Stimulated activated CD8-positive, alpha-beta memory T cell treated with anti-CD3 and anti-CD28 coated beads, Interleukin-12 subunit alpha, Interleukin-12 subunit beta, amount 100 ng/mL, for 1 hour (primary cell): ENCODE measurements around the gene B3GNT2.

Experiments used
- DNase-seq: peaks from one replicate; pipeline ENCODE4 v3.0.0-alpha.2; 2020; ENCODE audit warnings: low read depth

Gene B3GNT2

DNA sequence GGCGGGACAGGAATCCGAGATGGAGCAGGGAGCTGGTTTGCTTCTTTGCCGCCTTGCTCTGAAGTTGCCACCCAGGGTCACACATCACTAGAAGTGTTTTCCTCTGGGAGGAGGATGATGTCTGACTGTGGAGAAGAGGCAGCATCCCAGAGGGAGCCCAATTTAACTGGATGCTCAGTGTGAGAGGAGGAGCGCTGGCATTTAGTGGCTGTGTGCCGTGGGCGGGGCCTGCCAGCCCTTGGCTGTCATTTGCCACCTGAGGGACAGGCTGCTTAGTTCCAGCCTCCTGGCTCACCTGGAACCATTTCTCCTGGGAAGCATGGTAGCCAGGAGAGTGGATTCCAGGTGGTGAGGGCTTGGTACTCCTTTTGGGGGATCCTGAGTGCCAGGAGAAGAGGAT is 9.6 kb downstream of the B3GNT2 start:
- no peak for DNase-seq

- no peak for DNase-seq
Observed at GRCh38 chr2:62206024-62206423, 10.1 kb downstream of the B3GNT2 start.

DNA sequence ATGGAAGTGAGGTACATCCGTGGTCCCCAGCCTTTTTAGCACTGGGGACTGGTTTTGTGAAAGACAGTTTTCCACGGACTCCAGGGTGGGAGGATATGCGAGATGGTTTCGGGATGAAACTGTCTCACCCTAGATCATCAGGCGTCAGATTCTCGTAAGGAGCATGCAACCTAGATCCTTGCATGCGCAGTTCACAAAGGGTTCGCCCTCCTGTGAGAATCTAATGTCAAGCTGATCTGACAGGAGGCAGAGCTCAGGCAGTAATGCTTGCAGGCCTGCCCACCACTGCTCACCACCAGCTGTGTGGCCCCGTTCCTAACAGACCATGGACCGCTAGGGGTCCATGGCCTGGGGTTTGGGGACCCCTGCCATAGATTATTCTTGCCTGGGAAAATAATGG is 11.6 kb downstream of the B3GNT2 start:
- no peak for DNase-seq

GRCh38 chr2:62208074-62208757 is 12.3 kb downstream of the B3GNT2 start:
- DNase-seq: no peak

GRCh38 chr2:62208758-62209114 is 12.8 kb downstream of the B3GNT2 start:
- no peak for DNase-seq

DNA sequence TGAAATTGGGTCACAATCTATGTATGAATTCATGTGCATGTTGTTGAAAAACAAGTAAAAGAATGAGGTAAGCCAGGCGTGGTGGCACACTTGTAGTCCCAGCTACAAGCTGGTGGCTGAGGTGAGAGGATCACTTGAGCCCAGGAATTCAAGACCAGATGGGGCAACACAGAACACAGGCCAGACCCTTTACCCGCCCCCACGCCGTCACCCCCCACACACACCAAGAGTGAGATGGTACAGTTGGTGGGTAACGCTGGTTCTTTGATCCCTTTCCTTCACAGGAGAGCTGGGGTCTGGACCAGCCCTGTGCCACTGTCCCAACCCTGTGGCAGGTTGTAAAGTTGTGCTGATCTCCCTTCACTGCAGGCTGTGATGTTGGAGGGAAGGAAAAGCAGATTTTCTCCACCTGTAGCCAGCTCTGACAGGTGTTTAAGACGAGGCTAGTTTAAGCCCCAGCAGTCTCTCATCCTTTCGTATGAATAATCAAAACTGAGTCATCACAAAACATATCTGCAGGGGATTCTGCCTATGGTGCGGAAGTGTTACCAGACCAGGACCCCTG is 13.6 kb downstream of the B3GNT2 start:
- no peak for DNase-seq

DNA sequence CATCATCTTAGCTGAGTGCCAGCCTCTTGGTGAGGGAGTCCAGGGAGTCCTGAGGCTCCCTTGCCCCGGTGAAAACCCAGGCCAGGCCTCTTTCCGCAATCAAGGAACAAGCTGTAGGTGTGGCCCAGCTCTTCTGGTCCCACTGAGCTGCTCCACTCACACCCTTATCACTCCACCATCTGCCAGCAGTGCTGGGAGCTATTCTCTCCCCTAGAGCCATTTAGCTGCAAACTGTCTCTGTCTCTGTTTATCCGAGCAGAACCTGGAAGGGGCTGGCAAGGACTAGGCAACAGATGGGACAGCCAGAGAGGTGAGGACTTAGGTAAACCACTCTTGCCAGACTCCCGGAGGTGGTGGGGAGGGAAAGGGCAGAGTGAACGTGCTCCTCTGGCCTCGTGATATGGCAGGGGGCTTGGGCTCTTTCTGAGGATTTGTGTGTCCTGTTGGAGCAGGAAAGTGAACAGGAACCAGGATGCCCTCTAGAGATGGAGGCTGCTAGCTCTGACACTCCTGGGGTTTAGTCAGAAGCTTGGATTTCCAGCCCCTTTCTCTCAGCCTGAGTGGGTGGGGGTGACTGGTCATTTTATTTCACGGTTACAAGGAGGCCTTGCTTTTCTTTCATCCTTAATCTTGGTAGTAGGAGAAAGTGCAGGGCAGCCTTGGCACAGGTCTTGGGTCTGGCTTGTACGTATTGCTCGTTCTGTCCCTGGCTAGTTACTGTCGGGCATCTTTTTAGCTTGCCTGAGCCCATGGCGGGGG is 19.6 kb downstream of the B3GNT2 start:
- no peak for DNase-seq

DNA sequence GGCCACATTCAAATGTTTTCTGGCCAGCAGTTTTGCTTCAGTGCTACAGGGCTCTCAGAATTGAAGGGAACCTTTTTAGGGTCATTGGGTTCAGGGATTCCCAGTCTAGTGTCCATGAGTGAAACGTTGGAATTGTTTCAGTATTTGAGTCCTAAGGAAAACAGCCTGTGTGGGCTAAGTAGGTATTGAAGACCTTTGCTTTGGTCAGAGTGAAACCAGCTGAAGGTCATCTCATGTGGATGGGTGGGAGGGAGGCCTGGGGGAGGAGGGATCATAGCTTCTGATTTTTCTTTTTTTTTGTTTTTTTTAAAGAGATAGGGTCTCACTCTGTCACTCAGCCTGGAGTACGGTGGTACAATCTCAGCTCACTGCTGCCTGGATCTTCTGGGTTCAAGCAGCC is 20.2 kb downstream of the B3GNT2 start:
- no peak for DNase-seq

DNA sequence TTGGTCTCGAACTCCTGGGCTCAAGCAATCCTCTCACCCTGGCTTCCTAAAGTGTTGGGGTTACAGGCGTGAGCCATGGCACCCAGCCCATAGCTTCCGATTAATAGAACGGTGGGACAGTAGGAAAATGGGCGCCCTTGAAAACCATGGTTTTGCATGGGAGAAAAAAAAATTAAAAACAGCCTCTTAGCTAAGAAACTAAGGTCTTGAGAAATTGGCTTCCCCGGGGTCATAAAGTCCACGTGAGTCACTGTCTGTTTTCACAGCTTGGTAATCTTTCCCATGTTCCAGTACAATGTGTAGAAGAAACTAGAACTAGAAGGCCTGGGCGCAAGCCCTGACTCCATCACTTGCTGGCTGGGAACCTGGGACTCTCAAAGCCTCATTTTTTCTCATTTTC is 20.7 kb downstream of the B3GNT2 start:
- DNase-seq: no peak

GRCh38 chr2:62217421-62217820 is 21.5 kb downstream of the B3GNT2 start:
- DNase-seq: no peak

DNA sequence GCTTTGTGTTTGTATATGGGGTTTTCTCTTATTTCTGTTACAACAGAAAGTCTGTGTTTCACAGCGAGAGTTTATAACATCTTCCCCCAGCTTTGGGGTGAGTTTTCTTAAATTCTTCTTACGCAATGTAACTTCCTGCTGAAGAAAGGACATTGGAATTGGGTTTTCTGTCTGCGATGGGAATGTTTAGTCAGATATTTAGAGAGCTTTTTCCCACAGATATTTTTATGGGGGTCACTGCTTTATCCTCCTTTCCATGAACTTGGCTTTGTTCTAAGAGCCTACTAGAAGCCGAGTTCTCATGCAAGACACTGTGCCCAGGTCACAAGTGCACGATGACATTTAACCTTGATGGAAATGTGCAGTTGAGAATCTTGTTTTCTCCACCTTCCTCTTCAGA is 22.1 kb downstream of the B3GNT2 start:
- no peak for DNase-seq

DNA sequence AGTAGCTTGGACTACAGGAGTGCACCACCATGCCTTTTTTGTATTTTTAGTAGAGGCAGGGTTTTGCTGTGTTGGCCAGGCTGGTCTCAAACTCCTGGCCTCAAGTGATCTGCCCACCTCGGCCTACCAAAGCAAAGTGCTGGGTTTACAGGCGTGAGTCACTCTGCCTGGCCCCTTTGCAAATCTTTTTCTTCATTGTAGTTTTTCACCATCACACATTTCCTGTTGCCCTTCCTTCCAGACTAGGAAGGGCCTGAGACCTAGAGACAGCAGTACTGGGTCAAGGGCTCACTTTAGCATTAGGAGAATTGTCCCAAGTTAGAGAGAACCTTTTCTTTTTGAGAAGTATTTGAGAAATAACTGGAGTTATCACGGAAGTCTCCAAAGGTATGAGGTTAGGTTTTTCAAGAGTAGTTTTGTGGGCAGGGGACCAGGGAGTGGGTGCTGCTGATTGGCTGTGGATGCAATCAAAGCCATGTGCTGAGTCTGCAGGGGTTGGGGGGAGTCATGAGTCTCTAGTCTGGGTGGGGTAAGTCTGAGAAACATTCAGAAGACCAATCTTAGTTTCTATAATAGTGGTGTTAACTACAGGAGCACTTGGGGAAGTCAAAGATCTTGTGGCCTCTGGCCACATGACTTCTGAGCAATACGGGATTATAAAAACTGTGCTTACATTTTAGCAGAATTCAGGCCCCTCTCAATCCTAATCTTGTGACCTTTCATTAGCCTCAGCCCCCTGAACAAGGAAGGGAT is 23.7 kb downstream of the B3GNT2 start:
- DNase-seq: no peak

DNA sequence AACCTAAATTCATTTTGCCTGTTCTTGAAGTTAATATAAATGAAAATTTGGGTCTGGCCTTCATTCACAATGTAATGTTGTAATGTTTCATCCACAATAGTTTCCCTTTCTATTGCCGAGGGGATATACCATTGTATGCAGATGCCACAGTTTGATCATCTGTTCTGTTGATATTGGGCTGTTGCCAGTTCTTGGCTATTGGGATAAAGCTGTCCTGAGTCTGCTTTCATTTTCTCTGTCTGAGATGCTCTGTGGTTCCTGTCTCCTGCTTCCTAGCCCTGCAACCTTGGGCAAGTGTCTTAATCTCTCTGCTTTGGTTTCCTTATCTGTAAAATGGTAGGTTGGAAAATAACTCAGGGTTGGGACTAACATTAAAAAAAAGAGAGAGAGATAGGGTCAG is 25.2 kb downstream of the B3GNT2 start:
- DNase-seq: no peak

DNA sequence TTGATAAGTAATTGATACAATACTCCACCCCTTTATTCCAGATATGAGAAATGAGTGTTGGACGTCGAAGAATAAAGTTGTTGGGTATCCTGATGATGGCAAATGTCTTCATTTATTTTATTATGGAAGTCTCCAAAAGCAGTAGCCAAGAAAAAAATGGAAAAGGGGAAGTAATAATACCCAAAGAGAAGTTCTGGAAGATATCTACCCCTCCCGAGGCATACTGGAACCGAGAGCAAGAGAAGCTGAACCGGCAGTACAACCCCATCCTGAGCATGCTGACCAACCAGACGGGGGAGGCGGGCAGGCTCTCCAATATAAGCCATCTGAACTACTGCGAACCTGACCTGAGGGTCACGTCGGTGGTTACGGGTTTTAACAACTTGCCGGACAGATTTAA is 26.3 kb downstream of the B3GNT2 start:
- no peak for DNase-seq

GRCh38 chr2:62222674-62223073 is 26.8 kb downstream of the B3GNT2 start:
- no peak for DNase-seq

- no peak for DNase-seq
Observed at GRCh38 chr2:62224976-62225375, 29.1 kb downstream of the B3GNT2 start.

- no peak for DNase-seq
Observed at GRCh38 chr2:62227386-62228075, 31.6 kb downstream of the B3GNT2 start.

- DNase-seq: no peak
Observed at GRCh38 chr2:62229082-62229605, 33.2 kb downstream of the B3GNT2 start.

- DNase-seq: no peak
Observed at GRCh38 chr2:62231541-62231940, 35.6 kb downstream of the B3GNT2 start.

DNA sequence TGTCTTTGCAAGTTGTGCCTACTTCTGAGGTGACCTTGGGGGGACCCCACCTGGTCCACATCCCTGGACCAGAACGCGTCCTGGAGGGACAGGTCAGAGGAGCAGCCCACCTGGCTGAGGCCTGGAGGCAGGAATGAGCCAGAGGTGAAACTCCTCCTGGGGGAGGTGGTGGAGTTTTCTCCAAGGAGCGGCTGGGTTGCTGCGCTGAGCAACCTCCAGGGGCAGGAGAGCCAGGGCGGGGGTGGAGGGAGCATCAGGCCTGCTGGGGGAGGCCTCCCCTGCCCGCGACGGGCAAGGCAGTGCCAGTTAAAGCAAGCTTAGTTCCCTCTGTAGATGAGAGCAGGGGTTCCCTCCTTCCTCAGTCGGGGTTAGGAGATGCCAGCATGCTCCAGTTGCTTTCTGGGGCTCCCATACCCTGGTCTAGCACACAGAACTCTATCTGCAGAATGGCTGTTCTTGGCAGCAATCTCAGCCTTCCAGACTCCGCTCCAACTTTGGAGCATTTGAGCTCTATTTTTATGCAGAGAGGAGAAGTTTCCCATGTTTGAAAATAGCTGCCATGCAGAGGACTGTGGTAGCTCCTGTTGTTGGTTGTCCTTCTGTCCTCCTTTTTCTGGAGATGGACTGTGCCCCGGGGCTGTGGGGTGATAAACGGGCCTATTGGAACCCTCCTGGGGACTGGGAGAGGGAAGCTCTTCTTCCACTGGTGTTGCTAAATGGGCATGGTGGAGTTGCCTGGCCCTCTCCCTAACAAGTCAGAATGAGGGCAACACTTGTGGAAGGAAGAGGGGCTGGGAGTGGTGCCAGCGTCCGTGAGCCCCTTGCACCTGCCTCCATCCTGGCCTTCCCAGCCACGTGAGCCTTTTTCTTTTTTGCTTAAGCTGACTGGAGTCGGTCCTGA is 39.1 kb downstream of the B3GNT2 start:
- no peak for DNase-seq

DNA sequence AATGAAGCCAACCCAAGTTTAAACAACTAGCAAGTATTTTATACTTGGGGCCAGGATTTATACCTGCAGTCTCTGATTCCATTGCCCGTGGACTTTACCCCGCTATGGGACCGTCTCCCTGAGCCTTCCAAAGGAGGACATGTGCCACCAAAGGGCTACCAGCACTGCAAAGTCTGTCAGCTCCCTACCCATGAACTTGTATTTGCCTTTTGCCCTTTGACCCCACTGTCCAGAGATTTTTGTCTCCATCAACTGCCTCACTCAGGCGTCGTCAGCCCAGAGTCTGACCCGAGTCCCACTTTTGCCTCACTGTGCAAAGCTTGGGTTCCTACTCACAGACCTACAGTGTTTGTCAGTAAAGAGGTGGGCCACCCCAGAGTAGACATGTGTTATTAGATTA is 40.6 kb downstream of the B3GNT2 start:
- DNase-seq: no peak
